GM18511 (cell line): ENCODE data around the gene LGALS7.
A peak's percentile ranks its signal among the peaks of the same experiment; 100 is the strongest.
"Not testable (repeated sequence)": the region's sequence is repeated elsewhere in the genome, so short reads cannot be mapped to it uniquely, and the experiment has no call there.

Experiments
- ATAC-seq: cut with Tn5 transposase; IDR thresholded peaks from one replicate; pipeline ENCODE4 v1.9.1; 2021; ENCODE audit warnings: mild to moderate bottlenecking, moderate library complexity; ENCODE audit not compliant: unreplicated experiment

Gene LGALS7

GRCh38 chr19:38774181-38774950 lies 1.0 kb upstream of the LGALS7 start:
- no peak for ATAC-seq

GRCh38 chr19:38771569-38771968 lies 1.7 kb downstream of the LGALS7 start:
- ATAC-seq, result not testable (repeated sequence)

GRCh38 chr19:38770949-38771275 lies 2.4 kb downstream of the LGALS7 start:
- ATAC-seq, result peak; percentile 69

GRCh38 chr19:38770228-38770948 lies 2.9 kb downstream of the LGALS7 start:
- peak; percentile 21 for ATAC-seq

GRCh38 chr19:38769635-38770211 lies 3.6 kb downstream of the LGALS7 start:
- ATAC-seq, result peak; percentile 81

- no peak for ATAC-seq
These were observed 6.9 kb downstream of the LGALS7 start for GRCh38 chr19:38766276-38767047.

- ATAC-seq, result no peak
These were observed 8.1 kb downstream of the LGALS7 start for GRCh38 chr19:38765214-38765613.

- no peak for ATAC-seq
These were observed 9.5 kb downstream of the LGALS7 start for GRCh38 chr19:38763795-38764220.

- ATAC-seq, result not testable (repeated sequence)
These were observed 11.4 kb downstream of the LGALS7 start for GRCh38 chr19:38761884-38762389.

GRCh38 chr19:38760805-38761517 lies 12.4 kb downstream of the LGALS7 start:
- not testable (repeated sequence) for ATAC-seq

GRCh38 chr19:38759590-38760003 lies 13.7 kb downstream of the LGALS7 start:
- ATAC-seq, result no peak

GRCh38 chr19:38754196-38754595 lies 19.1 kb downstream of the LGALS7 start:
- ATAC-seq, result not testable (repeated sequence)

- not testable (repeated sequence) for ATAC-seq
These were observed 19.5 kb downstream of the LGALS7 start for GRCh38 chr19:38753783-38754182.

- no peak for ATAC-seq
These were observed 28.0 kb downstream of the LGALS7 start for GRCh38 chr19:38745316-38745715.

GRCh38 chr19:38744874-38745273 lies 28.4 kb downstream of the LGALS7 start:
- no peak for ATAC-seq

- ATAC-seq, result no peak
These were observed 29.0 kb downstream of the LGALS7 start, which contains the start of gene CAPN12 for GRCh38 chr19:38744298-38744681. Gene CAPN12 (minus strand): TSS chr19:38744474. CDS start chr19:38744165, 309 bp downstream.

- no peak for ATAC-seq
These were observed 29.7 kb downstream of the LGALS7 start for GRCh38 chr19:38743394-38744297.

- ATAC-seq, result no peak
These were observed 30.4 kb downstream of the LGALS7 start for GRCh38 chr19:38742906-38743305.

- ATAC-seq, result no peak
These were observed 31.0 kb downstream of the LGALS7 start for GRCh38 chr19:38742296-38742695.
